KOPT-K1 (cell line): ENCODE results near the gene RGS10.
"Not testable (repeated sequence)": the region's sequence is repeated elsewhere in the genome, so short reads cannot be mapped to it uniquely, and the experiment has no call there.

ENCODE experiments used
- H3K27ac ChIP-seq: fragments of 200-600 bp; sonication (generic); 2 replicates; pipeline ENCODE4 v1.5.1; 2016; ENCODE audit warnings: antibody characterized with exemption, mild to moderate bottlenecking, low read depth, low read length; ENCODE audit not compliant: poor library complexity, severe bottlenecking
- H3K36me3 ChIP-seq: fragments of 200-600 bp; sonication (generic); 2 replicates; pipeline ENCODE4 v1.5.1; 2017; ENCODE audit warnings: antibody characterized with exemption, mild to moderate bottlenecking, low read length, moderate library complexity; ENCODE audit not compliant: insufficient read depth
- H3K9me3 ChIP-seq: fragments of 200-600 bp; sonication (generic); 2 replicates; pipeline ENCODE4 v1.5.1; 2017; ENCODE audit warnings: antibody characterized with exemption, low read length, mild to moderate bottlenecking; ENCODE audit not compliant: insufficient read depth, poor library complexity, severe bottlenecking

RGS10 gene

DNA sequence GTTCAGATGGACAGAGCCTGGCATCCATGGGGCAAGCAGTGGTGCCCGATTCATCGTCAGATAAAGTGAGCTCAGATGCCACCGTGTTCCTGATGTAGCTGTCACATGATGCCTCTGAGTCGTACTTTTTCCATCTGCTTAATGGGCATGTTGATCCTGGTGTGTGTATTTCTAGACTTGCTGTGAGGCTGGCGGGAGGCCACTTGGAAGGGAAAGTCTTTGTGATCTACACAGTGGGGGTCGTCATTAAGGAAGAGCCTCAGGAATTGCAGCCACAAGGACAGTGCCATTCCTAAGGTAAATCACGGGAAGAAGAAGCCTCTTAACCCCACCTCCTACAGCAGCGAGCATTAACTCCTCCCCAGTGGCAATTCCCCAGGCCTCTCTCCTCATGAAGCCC lies 63.0 kb downstream of the RGS10 start:
- Histone ChIP-seq H3K27ac (peak overlapping the region; percentile 89), H3K9me3 (no peaks in the 10 kb centered on the region), H3K36me3 (no peaks in the 10 kb centered on the region)

DNA sequence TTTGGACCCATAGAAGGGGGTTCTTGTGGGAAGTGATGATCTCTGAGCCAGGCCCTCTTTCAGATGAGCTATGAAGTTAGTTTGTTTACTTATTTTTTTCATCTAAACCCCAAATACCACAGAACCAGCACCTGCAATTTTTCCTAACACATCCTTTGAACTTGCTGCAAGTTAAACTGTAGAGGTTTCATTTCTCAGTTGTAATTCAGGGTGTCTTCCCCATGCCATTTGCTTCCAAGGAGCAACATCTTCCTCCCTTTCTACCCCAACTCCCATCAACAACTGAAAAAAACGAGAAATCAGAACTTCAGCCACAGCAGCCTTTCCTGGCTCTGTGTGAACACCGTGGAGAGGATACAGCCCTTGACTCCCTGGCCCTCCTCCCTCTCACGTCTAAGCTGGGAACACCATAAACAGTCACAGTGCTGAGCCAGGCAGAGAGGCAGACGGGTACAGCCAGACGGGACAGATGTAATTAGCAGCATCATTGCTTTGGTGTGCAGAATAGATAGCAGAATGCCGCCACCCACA lies 63.6 kb downstream of the RGS10 start:
- H3K27ac ChIP-seq: peak overlapping the region; percentile 89
- no peaks in the 10 kb centered on the region for H3K36me3 ChIP-seq
- peaks cover 6% of the 10 kb centered on the region for H3K9me3 ChIP-seq

GRCh38 chr10:119478111-119478802 lies 64.3 kb downstream of the RGS10 start:
- peaks cover 11% of the 10 kb centered on the region for H3K9me3 ChIP-seq
- no peaks in the 10 kb centered on the region for H3K36me3 ChIP-seq
- peak overlapping the region; percentile 89 for H3K27ac ChIP-seq

DNA sequence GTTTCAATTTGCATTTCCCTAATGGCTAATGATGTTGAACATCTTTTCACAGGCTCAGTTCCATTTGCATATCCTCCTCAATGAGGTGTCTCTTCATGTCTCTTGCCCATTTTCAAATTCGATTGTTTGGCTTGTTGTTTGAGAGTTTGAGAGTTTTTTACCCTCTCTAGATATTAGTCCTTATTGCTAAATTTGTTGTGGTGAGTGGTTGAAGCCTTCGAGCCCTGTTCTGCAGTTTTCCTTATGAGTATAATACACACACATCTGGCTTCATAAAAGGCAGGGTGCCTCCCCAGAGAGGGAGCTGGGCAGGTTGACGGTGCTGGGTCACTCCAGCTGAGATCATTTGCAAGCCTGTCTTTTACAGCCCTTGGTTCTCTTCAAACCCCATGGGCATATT lies 65.1 kb downstream of the RGS10 start:
- peaks cover 11% of the 10 kb centered on the region for H3K9me3 ChIP-seq
- H3K27ac ChIP-seq: peak overlapping the region; percentile 89
- H3K36me3 ChIP-seq: no peaks in the 10 kb centered on the region

- Histone ChIP-seq H3K36me3 (no peaks in the 10 kb centered on the region), H3K9me3 (peaks cover 11% of the 10 kb centered on the region), H3K27ac (no peak overlapping the region)
These were observed 67.9 kb downstream of the RGS10 start for GRCh38 chr10:119474606-119475005.

- Histone ChIP-seq H3K27ac (no peak overlapping the region), H3K36me3 (no peaks in the 10 kb centered on the region), H3K9me3 (peaks cover 11% of the 10 kb centered on the region)
These were observed 68.7 kb downstream of the RGS10 start for GRCh38 chr10:119473771-119474170.

DNA sequence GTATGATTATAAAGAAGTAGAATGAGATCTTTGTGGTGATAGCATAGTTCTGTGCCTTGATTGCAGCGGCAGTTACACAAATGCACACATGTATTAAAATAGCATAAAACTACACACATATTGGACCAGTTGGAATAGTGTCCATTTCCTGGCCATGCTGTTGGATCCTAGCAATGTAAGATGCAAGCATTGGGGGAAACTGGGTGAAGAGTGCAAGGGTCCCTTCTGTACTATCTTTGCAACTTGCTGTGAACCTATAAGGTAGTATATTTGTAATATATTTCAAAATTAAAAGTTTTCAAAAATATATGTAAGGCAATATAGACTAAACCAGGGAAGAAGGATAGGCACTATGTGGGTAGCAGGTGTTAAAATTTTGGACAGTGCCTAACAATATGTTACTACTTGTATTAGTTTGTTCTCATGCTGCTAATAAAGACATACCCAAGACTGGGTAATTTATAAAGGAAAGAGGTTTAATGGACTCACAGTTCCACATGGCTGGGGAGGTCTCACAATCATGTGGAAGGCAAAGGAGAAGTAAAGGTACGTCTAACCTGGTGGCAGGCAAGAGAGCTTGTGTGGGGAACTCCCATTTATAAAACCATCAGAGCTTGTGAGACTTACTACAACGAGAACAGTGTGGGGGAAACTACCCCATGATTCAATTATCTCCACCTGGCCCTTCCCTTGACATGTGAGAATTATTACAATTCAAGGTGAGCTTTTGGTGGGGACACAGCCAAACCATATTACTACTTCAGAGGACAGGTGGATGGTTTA lies 71.4 kb downstream of the RGS10 start:
- peaks cover 11% of the 10 kb centered on the region for H3K9me3 ChIP-seq
- H3K27ac ChIP-seq: no peak overlapping the region
- H3K36me3 ChIP-seq: no peaks in the 10 kb centered on the region

DNA sequence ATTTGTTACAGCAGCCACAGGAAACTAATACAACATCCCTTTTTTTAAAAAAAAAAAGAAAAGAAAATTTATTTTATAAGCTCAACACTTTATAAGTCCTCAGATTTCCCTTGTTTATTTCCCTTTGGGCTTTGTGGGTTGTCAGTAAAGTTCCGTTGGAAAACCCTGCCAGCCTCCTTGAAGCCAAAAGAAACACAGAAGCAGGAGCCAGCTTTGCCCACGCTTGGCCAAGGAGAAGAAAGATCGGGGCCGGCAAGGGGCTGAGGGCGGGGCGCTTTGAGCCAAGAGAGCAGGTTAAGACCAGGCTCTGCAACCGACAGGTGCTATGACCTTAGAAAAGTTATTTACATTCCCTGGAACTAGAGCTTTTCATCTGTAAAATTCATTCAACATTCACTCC lies 72.7 kb downstream of the RGS10 start:
- Histone ChIP-seq H3K9me3 (peaks cover 11% of the 10 kb centered on the region), H3K36me3 (no peaks in the 10 kb centered on the region), H3K27ac (no peak overlapping the region)

GRCh38 chr10:119469325-119469707 lies 73.2 kb downstream of the RGS10 start:
- H3K27ac ChIP-seq: no peak overlapping the region

GRCh38 chr10:119468542-119469324 lies 73.8 kb downstream of the RGS10 start:
- Histone ChIP-seq H3K36me3 (no peaks in the 10 kb centered on the region), H3K27ac (no peak overlapping the region), H3K9me3 (peaks cover 4% of the 10 kb centered on the region)

More at GRCh38 chr10:119469325-119469707, 73.2 kb downstream of the RGS10 start:
- Histone ChIP-seq H3K36me3 (no peaks in the 10 kb centered on the region), H3K9me3 (peaks cover 10% of the 10 kb centered on the region)

DNA sequence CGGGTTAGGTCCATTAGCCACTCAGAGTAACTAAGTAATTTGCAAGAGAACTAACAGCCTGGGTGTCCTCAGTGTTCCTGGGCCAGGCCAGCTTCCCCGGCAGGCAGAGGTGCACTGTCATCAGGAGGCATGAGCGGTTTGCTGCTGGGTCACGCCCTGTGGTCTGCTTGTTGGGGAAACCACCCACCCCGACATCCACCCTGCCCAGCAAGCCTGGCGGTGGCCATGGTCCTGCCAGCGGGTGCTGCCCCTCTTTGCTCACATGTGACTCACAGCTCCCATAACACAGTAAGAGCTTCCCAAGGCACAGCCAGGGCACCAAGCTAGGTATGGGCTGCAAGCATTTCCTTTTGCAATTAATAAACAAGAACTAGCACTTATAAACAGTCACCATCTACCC lies 75.9 kb downstream of the RGS10 start:
- Histone ChIP-seq H3K9me3 (peaks cover 16% of the 10 kb centered on the region), H3K27ac (no peak overlapping the region), H3K36me3 (no peaks in the 10 kb centered on the region)

- Histone ChIP-seq H3K36me3 (no peaks in the 10 kb centered on the region), H3K9me3 (peaks cover 16% of the 10 kb centered on the region), H3K27ac (no peak overlapping the region)
These were observed 76.4 kb downstream of the RGS10 start for GRCh38 chr10:119466076-119466475.

GRCh38 chr10:119465085-119465484 lies 77.4 kb downstream of the RGS10 start:
- Histone ChIP-seq H3K36me3 (no peaks in the 10 kb centered on the region), H3K27ac (no peak overlapping the region), H3K9me3 (peaks cover 16% of the 10 kb centered on the region)

DNA sequence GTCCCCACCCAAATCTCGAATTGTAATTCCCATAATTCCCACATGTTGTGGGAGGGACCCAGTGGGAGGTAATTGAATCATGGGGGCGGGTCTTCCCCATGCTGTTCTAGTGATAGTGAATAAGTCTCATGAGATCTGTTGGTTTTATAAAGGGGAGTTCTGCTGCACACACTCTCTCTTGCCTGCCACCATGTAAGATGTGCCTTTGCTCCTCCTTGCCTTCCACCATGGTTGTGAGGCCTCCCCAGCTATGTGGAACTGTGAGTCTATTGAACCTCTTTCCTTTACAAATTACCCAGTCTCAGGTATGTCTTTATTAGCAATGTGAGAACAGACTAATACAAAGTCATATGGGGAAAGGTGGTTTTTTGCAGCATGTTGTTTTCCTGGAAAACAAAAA lies 79.3 kb downstream of the RGS10 start:
- not testable (repeated sequence) for H3K36me3 ChIP-seq, H3K27ac ChIP-seq
- peaks cover 16% of the 10 kb centered on the region for H3K9me3 ChIP-seq

DNA sequence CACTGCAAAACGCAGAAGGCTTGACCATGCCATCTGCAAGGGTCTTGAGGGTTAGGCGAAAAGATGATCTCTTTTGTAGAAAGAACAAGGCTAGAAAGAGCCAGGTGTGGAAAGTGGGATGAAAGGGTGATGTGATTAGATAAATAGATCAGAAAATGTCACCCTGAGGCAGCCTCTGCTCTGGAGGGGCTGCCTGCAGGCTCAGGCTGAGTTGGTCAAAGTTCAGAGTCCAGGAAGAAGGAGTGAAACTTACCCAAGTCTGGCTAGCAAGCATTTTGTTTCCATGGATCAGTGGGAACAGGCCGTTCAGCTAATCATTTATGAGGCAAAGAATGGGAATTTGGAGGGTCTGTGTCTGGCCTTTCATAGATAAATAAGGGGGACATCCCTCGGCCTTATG lies 79.7 kb downstream of the RGS10 start:
- Histone ChIP-seq H3K27ac (no peak overlapping the region), H3K9me3 (peaks cover 16% of the 10 kb centered on the region), H3K36me3 (no peaks in the 10 kb centered on the region)
